ENCODE data around the gene XCR1.

Gene XCR1

GRCh38 chr3:45984331-45985312 is 42.7 kb downstream of the XCR1 start:
- peak; percentile 30 for DNase-seq (ENCODE audit: low spot score)

GRCh38 chr3:45983770-45984169 is 43.5 kb downstream of the XCR1 start:
- no peak for DNase-seq (ENCODE audit: low spot score)

- peak; percentile 39 for DNase-seq (ENCODE audit: low spot score)
Measured at GRCh38 chr3:45981346-45982074, 45.8 kb downstream of the XCR1 start.

DNA sequence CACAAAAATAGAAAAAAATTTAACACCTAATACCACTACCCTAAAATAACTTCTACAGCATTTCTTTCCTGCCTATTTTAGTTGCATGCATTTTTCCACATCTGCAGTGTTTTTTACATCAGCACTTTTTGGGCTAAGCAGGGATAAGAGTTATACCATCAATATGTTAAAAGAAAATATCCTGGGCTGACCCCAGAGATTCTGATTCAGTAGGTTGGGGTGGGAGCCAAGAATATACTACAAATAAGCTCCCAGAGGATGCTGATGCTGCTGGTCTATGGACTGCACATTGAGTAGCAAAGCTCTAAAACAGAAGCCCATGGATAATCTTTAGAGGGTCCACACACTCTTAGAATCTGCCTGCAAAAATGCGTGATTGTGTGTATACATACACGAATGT is 46.5 kb downstream of the XCR1 start:
- no peak for DNase-seq (ENCODE audit: low spot score)

GRCh38 chr3:45980229-45980813 is 47.0 kb downstream of the XCR1 start:
- no peak for DNase-seq (ENCODE audit: low spot score)

- no peak for DNase-seq (ENCODE audit: low spot score)
Measured at GRCh38 chr3:45979378-45979777, 47.9 kb downstream of the XCR1 start.

DNA sequence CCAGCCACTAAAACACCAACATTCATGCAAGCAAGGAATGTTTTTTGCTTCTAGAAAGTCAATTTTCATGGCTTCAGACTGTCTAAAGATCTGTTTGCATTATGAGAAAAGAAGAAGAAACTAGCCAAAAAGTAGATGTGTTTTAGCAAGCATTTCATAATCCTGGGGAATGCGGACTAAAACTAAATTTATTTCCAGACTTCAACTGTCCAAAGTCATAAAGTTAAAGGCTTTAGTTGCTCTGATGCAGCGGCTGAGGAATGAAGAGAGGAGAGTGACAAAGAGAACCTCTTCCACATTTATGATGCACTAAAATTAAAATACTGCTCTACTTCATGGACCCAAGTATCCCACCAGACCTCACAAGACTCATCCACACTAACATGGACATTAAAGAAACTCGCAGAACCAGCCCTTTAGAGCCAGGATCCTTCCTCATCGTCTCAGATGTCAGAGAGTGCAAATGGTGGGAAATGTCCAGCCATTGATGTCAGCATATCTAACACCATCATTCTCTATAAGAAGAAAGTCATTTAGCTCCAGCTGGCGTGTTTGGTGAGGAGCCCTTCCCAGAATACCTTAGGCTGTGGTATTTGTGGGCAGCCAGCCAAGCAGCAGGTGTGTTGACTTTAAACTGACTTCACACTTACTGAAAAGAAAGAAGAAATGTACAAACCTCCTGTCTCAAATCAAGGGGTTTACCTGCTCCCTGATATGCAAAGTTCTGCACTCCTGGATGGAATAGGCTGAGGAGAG is 49.1 kb downstream of the XCR1 start:
- DNase-seq (ENCODE audit: low spot score) = no peak

GRCh38 chr3:45976191-45977091 is 50.8 kb downstream of the XCR1 start:
- no peak for DNase-seq (ENCODE audit: low spot score)

- DNase-seq (ENCODE audit: low spot score) = no peak
Measured at GRCh38 chr3:45975686-45976085, 51.6 kb downstream of the XCR1 start.

DNA sequence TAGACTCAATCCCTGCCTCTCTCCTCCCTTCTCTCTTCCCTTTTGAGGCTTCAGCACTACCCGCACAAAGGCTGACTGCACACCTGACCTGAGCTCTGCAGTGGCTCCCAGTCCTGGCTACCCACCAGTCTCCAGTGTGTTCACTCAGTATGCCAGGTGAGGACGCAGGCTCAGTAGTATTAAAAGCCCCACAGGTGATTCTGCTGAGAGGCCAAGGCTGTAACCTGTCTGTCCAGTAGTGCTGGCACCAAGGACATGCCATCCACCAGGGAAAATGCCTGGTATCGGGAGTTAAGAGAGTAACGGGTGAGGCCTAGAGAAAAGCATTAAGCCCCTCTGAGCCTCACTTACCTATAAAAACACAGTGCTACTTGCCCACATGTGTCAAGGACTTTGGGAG is 52.6 kb downstream of the XCR1 start:
- no peak for DNase-seq (ENCODE audit: low spot score)

DNA sequence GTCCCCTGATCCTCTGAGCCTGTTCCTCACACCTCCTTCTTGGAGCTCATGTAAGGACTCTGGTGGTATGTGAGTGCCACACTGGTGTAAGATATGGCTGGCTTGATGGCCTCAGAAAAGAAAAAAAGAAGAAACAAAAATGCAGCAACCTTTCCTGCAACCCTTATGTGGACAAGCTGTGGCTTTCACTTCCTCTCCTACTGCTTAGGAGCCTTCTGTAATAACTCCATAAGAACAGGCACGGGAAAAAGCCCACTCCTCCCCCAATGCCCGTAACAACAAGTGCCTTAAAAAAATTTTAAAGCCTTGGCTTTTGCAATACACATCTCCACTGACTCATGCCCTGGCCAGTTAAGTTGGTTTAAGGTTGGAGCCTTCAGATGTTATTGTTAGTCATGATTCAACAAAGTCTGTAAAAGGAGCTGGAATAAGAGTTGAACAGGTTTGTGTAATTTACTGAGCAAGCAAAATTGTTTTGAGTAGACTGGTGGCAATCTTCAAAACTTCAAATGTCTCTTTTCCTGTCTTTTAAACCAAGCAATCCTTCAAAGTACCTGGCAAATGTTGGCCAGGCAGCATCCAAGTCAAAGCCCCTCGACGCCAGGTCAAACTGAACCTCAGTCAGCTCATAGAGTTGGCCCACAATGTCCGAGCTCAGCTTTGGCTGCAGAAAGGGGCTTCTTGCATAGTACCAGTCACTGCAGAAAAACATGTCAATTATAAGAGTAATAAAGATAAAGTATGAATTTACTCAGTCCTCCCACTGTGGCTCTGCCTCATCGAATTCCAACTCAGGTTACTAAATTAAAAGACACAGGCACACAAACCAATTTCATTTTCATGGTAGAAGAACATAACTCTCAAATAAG is 54.5 kb downstream of the XCR1 start:
- DNase-seq (ENCODE audit: low spot score) = peak; percentile 81

DNA sequence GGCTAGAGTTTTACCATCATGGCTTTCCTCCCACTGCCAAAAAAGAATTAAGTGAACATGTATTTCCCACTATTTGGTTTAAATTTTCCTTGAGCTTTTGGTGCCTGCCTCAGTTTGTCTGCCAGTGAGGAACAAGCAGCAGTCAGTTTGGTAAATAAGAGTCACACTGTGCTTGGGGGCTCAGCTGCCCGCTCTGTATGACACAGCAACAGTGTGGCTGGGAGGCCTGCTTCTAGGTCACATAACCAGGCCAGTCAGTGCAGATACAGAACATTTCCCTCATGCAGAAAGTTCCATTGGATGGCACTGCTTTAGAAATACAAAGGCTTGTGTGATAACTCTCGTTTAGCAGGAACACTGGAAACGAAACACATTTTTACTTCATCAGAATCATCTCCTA is 57.3 kb downstream of the XCR1 start:
- no peak for DNase-seq (ENCODE audit: low spot score)

DNA sequence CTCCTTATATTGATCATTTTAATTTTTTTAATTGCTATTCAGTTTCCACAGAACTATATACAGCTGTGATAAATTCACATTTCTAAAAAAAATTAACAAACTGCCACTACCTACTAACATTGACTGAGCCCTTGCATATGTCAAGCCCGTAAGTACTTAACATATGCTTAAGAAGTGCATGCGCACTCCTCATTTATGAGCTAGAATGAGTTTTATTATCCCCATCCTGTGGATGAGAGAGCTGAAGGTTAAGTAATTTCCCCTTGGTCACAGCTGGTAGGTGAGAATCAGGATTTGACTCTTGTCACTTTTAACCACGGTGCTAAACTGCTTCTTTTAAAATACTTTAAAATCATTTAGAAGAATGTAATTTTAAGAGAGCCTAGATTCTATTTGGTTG is 58.2 kb downstream of the XCR1 start:
- no peak for DNase-seq (ENCODE audit: low spot score)

GRCh38 chr3:45968706-45969105 is 58.6 kb downstream of the XCR1 start:
- peak; percentile 77 for DNase-seq (ENCODE audit: low spot score)

DNA sequence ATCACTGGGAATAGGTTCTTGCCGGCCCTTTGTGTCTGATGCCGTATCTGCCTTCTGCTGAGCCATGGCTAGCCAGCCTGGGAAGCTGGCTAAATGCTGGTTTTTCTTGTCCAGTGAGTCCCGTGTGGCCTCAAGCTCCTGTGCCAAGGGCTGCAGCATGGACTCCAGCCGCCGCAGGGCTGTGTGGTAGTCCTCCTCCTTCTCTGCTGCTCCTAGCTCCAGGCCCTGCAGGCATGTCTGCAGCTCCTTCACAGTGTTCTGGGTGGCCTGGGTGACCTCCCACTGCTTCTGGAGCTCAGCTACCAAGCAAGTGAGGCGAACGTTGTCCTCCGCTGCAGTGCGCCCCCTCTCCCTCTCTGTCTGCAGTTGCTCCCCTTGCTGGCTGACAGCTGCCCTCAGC is 59.1 kb downstream of the XCR1 start:
- DNase-seq (ENCODE audit: low spot score) = no peak

- no peak for DNase-seq (ENCODE audit: low spot score)
Measured at GRCh38 chr3:45967724-45968123, 59.6 kb downstream of the XCR1 start.
